Middle frontal gyrus (tissue), 1 donor: Measurements from ENCODE around the gene MDM2.

Source experiments
- DNase-seq: peaks from one replicate; pipeline ENCODE4 v3.0.0-alpha.2; 2015; ENCODE audit warnings: low spot score; ENCODE audit errors: extremely low spot score

MDM2 gene

DNA sequence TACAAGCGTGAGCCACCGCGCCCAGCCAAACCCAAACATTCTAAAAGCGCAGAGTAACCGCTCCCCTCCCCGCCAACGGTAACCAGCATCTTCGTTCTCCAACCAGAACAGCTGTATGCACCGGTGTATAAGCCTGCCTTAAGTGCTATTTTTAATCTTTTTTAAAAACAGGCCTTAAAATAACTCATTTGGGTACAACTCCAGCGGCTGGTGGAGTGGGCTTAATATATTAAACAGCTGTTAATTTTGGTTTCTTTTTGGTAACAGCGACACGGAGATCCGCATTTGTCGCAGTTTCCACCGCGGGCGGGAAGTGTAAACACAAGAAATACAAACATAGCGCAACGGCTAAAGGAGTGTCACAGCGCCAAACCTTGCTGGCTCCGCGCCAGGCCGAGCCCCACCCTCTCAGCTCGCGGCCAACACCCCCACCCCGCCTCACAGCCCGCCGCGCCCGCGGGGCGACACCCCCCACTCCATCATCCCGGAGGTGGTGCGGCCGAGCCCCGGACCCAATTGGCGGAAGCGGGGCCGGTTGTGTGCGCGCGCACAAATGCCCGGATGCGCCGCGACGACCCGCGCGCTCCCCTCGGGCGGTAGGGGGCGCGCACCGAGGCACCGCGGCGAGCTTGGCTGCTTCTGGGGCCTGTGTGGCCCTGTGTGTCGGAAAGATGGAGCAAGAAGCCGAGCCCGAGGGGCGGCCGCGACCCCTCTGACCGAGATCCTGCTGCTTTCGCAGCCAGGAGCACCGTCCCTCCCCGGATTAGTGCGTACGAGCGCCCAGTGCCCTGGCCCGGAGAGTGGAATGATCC, at the start of gene MDM2:
Gene MDM2, plus strand, starts transcription at position 602 of the 812 bp plus-strand sequence. CDS start 301 bp downstream, outside the sequence.
- peak; percentile 82 for DNase-seq

- DNase-seq = no peak
Observed at GRCh38 chr12:68759852-68760251, 48.1 kb upstream of the MDM2 start.

DNA sequence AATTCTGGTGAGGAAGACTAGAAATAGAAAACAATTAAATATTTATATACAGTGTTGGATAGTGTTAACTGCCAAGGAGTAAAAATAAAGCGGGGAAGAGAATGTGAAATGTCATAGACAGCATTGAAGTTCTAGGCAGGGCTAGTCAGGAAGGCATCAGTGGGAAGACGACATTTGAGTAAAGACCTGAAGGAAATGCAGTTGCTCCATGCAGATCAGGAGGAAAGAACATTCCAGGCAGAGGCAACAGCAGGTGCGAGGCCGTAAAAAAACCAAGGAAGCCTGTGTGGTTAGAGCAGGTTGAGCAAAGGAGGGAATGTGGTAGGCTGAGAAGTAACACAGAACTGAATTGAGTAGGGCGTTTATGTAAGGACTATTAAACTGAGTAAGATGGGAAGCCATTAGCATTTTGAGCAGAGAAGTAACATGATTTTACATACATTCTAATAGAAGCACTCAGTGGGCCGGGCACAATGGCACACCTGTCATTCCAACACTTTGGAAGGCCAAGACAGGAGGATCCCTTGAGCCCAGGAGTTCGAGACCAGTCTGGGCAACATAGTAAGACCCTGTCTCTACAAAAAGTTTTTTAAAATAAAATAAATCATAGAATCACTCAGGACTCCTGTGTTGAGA, 47.1 kb upstream of the MDM2 start:
- no peak for DNase-seq

GRCh38 chr12:68761442-68761812, 46.5 kb upstream of the MDM2 start:
- no peak for DNase-seq

DNA sequence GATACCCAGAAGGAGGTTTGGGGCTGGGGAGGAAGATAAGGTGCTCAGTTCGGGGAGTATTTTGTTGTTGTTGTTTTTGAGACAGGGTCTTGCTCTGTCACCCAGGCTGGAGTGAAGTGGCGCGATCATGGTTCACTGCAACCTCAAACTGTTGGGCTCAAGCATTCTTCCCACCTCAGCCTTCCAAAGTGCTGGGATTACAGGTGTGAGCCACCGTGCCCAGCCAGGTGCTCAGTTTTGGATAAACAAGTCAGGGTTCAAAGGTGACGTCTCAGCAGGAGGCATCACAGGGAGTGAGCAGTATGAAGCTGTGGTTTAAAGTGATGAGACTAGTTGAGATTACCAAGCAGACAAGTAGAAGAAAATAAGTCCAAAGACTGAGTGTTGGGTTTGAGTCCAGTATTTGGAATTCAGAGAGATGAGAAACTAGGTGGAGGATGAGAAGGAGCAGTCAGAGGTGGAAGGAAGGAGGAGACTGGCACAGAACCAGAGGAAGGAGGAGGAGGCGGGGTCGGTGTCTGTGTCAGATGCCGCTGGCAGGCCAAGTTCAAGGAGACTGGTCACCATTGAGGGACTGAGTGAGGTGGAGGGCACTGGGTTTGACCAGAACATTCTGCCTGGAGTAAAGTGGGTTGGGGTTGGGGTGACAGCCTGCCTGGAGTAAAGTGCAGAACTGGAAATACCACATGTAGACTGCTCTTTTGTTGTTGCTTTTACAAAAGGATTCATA, 45.9 kb upstream of the MDM2 start:
- no peak for DNase-seq

GRCh38 chr12:68762691-68763090, 45.3 kb upstream of the MDM2 start:
- DNase-seq = no peak

GRCh38 chr12:68765696-68766095, 42.3 kb upstream of the MDM2 start:
- DNase-seq = no peak

DNA sequence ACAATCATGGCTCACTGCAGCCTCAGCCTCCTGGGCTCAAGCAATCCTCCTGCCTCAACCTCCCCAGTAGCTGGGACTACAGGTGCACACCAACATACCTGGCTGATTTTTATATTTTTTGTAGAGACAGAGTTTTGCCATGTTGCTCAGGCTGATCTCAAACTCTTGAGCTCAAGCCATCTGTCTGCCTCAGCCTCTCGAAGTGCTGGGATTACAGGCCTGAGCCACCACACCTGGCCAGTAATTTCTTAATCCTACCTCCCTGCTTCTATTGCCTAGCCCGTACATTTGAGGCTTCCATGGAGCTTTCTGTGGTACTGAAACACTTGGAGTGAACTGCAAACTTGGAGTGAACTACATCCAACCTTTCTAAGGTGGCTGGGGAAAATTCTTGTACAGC, 41.3 kb upstream of the MDM2 start:
- DNase-seq = no peak

- DNase-seq = no peak
Observed at GRCh38 chr12:68767191-68767590, 40.8 kb upstream of the MDM2 start.

- DNase-seq = no peak
Observed at GRCh38 chr12:68768431-68768939, 39.5 kb upstream of the MDM2 start.

DNA sequence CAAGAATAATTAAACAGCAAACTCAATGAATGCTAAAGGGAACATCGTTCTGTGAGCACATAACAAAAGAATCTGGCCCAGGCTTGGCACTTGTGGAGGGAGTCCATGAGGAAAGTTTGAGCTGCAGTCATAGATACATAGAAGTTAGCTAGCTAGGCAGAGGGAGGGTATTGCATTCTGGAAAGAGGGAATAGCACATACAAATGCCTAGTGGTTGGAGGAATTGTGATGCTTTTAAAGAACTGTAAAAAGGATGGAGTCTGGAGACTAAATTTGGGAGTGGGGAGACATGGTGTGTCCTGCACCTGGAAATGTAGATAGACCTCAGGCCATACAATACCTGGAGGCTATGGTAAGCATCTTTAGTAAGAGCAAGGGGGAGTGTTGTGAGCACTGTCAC, 38.0 kb upstream of the MDM2 start:
- no peak for DNase-seq

DNA sequence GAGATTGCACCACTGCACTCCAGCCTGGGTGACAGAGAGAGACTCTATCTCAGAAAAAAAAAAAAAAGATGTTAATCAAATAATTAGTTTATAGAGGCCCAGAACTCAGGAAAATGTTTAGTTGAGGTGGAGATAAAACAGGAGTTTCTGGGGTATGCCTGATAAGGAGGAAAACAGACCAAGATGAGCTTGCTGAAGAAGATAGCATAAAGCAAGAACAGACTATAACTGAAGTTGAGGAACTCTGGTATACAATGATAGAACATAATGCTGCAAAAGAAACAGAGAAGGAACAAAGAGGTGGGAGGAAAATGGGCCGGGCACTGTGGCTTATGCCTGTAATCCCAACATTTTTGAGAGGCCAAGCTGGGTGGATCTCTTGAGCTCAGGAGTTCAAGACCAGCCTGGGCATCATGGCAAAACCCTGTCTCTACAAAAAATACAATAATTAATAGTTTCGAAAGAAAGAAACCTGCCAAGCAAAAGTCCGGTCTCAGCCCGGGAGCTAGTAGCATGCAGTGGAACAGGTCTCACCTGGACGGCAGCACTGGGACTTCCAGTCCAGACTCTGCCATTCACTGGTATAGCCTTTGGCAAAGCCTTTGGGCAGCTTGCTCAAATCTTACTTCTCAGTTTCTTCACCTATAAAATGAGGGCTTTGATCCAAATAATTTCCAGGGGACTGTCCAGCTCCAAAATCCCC, 36.6 kb upstream of the MDM2 start:
- DNase-seq = no peak

GRCh38 chr12:68772714-68773113, 35.3 kb upstream of the MDM2 start:
- DNase-seq = no peak

DNA sequence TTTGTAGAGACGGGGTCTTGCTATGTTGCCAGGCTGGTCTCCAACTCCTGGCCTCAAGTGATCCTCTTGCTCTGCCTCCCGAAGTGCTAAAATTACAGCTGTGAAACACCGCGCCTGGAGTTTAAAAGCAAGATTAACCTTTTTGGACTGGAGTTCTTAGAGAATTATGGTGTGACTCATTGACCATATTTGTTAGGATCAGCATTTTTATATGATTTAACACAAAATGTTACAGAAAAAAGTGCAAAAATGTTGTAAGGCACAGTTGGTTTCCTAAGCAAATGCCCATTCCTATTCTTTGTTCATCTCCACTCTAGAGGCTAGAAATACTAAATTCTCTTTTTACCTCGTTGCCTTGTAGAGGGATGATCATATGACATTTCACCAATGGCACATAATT, 34.4 kb upstream of the MDM2 start:
- no peak for DNase-seq

DNA sequence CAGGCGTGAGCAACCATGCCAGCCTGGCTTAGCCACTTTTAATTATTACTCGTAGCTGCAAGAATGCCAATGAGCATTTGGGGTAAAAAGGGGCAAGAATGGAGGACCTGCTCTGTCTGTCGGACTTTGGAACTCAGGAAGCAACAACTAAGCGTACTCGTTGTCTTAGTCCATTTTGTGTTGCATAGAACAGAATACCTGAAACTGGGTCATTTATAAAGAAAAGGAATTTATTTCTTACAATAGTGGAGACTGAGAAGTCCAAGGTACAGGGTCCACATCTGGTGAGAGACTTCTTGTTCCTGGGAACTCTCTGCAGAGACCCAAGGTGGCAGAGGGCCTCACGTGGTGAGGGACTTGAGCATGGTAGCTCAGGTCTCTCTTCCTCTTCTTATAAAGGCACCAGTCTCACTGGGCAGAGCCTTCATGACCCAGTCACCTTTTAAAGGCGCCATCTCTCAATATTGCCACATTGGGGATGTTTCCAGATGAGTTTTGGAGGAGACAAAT, 32.8 kb upstream of the MDM2 start:
- no peak for DNase-seq

- DNase-seq = no peak
Observed at GRCh38 chr12:68776976-68777610, 30.9 kb upstream of the MDM2 start.

DNA sequence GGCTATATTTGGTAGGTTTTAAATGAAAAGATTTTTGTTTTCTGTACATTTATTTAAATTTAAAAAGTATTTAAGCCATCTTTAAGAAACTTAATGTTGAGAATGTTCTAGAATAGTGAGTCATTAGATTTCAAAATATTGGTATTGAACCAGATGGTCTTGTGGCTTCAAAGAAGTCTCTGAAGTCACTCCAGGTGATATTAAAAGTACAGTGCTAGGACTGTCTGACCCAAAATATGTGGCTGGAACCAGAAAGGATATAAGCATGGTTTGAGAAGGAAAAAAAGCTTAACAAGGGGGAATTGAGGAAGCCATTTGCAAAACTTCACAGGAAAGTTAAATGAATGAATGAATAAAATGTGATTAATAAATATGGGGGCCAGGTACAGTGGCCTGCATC, 28.7 kb upstream of the MDM2 start:
- no peak for DNase-seq

DNA sequence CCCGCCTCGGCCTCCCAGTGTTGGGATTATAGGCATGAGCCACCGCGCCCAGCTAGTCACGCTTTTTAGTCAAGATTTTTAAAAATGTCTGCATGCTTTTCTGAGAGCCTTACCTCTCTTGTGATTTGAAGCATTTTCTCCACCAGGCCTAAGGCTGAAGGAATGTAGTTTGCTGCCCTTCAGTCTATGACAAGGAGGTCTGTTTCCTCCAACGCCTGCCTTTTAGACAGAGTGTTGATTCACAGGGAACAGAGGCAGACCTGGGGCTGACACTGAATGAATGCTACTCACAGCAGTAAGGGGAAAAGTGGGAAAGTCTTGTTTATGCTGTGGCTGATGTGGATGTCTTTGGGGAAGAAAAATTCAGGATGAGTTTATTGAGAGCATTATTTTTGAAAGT, 27.2 kb upstream of the MDM2 start:
- DNase-seq = no peak

DNA sequence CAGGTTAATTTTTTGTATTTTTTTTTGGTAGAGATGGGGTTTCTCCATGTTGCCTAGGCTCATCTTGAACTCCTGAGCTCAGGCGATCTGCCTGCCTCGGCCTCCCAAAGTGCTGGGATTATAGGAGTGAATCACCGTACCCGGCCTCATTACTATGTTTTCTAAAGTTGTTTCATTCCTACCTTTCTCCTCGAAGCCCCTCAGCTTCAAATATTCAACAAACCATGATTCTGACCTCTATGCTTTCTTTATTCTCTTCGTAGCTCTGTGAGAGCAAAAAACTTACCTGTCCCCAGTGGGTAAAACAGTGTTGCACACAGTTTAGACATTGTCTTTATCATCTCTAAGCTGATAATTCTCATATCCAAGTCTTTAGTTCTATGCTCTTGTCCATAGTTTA, 26.2 kb upstream of the MDM2 start:
- no peak for DNase-seq

DNA sequence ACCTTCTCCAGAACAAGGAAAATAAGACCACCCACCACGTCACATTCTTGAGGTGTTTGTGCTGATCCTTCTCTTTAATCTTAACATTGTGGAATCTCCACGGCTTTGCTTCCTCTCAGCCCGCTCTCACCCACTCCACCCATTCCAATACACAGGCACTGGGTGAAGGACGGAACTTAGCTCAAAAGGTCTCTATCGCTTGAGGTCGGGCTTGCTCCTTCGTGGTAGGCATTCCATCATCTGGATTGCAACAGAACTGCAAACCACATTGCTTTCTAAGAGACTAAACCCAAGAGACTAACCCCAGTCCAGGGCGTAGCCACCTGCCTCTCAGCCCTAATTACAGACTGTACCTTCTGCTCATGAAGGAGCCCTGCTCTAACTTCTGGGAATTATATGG, 24.0 kb upstream of the MDM2 start:
- DNase-seq = no peak

GRCh38 chr12:68785358-68785757, 22.6 kb upstream of the MDM2 start:
- DNase-seq = no peak
